Activated T-helper 1 cell treated with anti-CD3 and anti-CD28 coated beads, Interleukin-12 subunit alpha, Interleukin-12 subunit beta, Interleukin-2, Interleukin-4 antibody, amounts not matched to agents 30 ng/mL and 10 ng/mL and 1 ng/mL, durations not matched to agents 14 hours and 24 hours and 36 hours (primary cell): ENCODE measurements around the gene ATN1. TPM values are rescaled to one million over a fixed set of nuclear protein-coding genes. Genes with fewer than 3 reads are reported as not detected.
A peak's percentile ranks its signal among the peaks of the same experiment; 100 is the strongest.

Source experiments
- DNase-seq: peaks from one replicate; pipeline ENCODE4 v3.0.0; 2021; ENCODE audit warnings: low spot score
- H3K27ac Mint-ChIP-seq: one replicate; pipeline ENCODE4 v1.8.0; 2021; ENCODE audit warnings: mild to moderate bottlenecking, mixed read lengths
- H3K27me3 Mint-ChIP-seq: one replicate; pipeline ENCODE4 v1.8.0; 2022; ENCODE audit warnings: mild to moderate bottlenecking, moderate library complexity, mixed read lengths; ENCODE audit not compliant: insufficient read depth
- H3K36me3 Mint-ChIP-seq: one replicate; pipeline ENCODE4 v1.8.0; 2021; ENCODE audit warnings: low read depth, mixed read lengths
- H3K4me1 Mint-ChIP-seq: one replicate; pipeline ENCODE4 v1.8.0; 2021; ENCODE audit warnings: low read depth, mixed read lengths
- H3K4me3 Mint-ChIP-seq: one replicate; pipeline ENCODE4 v1.8.0; 2021; ENCODE audit warnings: mild to moderate bottlenecking, moderate library complexity, mixed read lengths
- H3K9me3 Mint-ChIP-seq: one replicate; pipeline ENCODE4 v1.8.0; 2021; ENCODE audit warnings: mixed read lengths
- intact Hi-C: fragments of 100-400 bp; cut with micrococcal nuclease; formaldehyde crosslinking; loops from one replicate; pipeline ENCODE4 v1.15.1; 2024
- total RNA-seq: library from RNA; stranded (reverse); gene quantifications from 2 replicates; pipeline ENCODE4 v1.2.3, GENCODE V29; 2022

Gene ATN1
- total RNA-seq, 1 donor from 2014 or later, result 71.2 TPM

DNA sequence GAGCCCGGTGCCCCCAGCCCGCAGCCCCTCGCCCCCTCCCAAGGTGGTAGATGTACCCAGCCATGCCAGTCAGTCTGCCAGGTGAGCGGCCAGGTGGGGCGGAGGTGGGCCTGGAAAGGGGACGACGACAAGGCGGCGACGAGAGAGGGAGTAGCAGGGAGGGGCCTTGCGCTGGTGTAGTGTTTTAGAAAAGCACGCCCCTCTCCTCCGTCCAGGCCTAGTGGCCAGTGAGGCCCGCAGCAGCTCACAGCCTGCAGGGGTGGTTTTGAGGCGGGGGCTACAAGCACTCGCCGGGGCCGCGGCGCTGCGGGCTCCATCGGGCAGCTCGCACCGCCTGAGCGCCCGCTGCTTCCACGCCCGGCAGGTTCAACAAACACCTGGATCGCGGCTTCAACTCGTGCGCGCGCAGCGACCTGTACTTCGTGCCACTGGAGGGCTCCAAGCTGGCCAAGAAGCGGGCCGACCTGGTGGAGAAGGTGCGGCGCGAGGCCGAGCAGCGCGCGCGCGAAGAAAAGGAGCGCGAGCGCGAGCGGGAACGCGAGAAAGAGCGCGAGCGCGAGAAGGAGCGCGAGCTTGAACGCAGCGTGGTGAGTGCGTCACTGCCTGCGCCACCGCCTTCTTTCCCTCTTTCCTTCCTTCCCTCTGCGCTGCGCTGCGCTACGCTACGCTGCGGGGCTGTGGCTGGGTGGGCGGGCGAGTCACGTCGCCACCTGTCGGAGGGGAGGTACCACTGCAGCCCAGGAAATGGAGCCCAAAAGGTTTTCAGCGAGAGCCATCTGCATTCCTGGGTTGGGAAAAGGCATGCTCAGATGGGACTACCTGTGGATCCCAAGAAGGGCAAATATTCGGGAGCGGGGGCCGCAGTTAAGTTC, 10.0 kb downstream of the ATN1 start:
- peaks cover 59% of the 10 kb centered on the region for H3K4me1 Mint-ChIP-seq

DNA sequence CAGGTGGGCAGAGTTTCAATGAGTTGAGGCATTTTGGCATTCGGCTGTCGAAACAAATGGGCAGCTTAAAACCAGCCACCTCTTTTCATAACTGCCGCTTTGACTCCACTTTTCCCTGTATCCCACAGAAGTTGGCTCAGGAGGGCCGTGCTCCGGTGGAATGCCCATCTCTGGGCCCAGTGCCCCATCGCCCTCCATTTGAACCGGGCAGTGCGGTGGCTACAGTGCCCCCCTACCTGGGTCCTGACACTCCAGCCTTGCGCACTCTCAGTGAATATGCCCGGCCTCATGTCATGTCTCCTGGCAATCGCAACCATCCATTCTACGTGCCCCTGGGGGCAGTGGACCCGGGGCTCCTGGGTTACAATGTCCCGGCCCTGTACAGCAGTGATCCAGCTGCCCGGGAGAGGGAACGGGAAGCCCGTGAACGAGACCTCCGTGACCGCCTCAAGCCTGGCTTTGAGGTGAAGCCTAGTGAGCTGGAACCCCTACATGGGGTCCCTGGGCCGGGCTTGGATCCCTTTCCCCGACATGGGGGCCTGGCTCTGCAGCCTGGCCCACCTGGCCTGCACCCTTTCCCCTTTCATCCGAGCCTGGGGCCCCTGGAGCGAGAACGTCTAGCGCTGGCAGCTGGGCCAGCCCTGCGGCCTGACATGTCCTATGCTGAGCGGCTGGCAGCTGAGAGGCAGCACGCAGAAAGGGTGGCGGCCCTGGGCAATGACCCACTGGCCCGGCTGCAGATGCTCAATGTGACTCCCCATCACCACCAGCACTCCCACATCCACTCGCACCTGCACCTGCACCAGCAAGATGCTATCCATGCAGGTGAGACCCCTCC, 10.8 kb downstream of the ATN1 start:
- H3K27me3 Mint-ChIP-seq, result no peaks in the 10 kb centered on the region
- intact Hi-C loops, result loop anchor here (1.0 kb wide), 8 partner anchors 8 to 275 kb away; partner anchors contain the start of genes EMG1, ING4, LRRC23 and PHB2
- H3K4me1 Mint-ChIP-seq, result peaks cover 61% of the 10 kb centered on the region
- no peak for DNase-seq
- peak overlapping the region; percentile 98 for H3K27ac Mint-ChIP-seq
- peaks cover 43% of the 10 kb centered on the region for H3K36me3 Mint-ChIP-seq
- H3K9me3 Mint-ChIP-seq, result no peaks in the 10 kb centered on the region
- H3K4me3 Mint-ChIP-seq, result peak overlapping the region; percentile 88

More for the DNA sequence above, 10.0 kb downstream of the ATN1 start:
- no peaks in the 10 kb centered on the region for H3K9me3 Mint-ChIP-seq
- peak; percentile 91 for DNase-seq
- no peaks in the 10 kb centered on the region for H3K27me3 Mint-ChIP-seq
- peaks cover 46% of the 10 kb centered on the region for H3K36me3 Mint-ChIP-seq
- intact Hi-C loops, result loop anchor here (1.0 kb wide), 8 partner anchors 9 to 274 kb away; partner anchors contain the start of genes EMG1, ING4, LRRC23 and PHB2
- peak overlapping the region; percentile 88 for H3K4me3 Mint-ChIP-seq
- H3K27ac Mint-ChIP-seq, result peak overlapping the region; percentile 98

DNA sequence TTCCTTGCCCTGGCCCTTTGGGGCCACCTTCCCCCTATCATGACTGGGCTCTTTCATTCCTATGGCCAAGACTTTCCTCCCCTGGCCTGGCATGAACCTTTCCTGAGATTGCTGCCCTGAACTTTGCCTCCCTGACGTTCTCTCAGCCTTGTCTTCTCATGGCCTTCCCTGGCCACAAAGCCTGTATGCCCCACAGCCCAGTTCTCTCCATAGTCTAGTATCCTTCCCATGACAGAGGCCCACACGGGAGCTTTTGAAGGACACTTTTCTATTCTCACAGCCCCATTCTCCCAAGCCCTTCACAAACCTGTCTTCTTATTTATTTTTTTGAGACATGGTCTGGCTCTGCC, 11.4 kb downstream of the ATN1 start:
- Mint-ChIP-seq H3K9me3 (no peaks in the 10 kb centered on the region), H3K27ac (peak overlapping the region; percentile 81), H3K4me3 (peak overlapping the region; percentile 57), H3K4me1 (peaks cover 59% of the 10 kb centered on the region), H3K36me3 (peaks cover 39% of the 10 kb centered on the region), H3K27me3 (no peaks in the 10 kb centered on the region)
- no peak for DNase-seq
- intact Hi-C loops, result no loop called here

DNA sequence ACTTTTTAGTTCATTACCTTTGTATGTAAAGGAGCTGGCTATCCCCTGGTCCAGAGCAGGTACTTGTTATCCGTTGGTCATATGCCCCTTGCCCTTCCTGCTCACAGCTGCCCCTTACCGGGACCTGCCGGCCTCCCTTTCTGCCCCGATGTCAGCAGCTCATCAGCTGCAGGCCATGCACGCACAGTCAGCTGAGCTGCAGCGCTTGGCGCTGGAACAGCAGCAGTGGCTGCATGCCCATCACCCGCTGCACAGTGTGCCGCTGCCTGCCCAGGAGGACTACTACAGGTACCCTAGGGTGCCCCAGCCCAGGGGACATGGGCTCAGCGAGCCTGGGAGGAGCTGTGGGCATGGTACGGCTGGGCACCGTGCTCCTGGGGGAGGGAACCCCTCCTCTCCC, 13.5 kb downstream of the ATN1 start:
- Mint-ChIP-seq H3K4me3 (no peak overlapping the region), H3K4me1 (peaks cover 60% of the 10 kb centered on the region), H3K27ac (no peak overlapping the region), H3K27me3 (no peaks in the 10 kb centered on the region), H3K36me3 (peaks cover 25% of the 10 kb centered on the region), H3K9me3 (no peaks in the 10 kb centered on the region)
- intact Hi-C loops, result loop anchor here (5.0 to 10.0 kb wide), 2 partner anchors 406 to 469 kb away; partner anchors contain the start of genes GAPDH and VAMP1
- no peak for DNase-seq

DNA sequence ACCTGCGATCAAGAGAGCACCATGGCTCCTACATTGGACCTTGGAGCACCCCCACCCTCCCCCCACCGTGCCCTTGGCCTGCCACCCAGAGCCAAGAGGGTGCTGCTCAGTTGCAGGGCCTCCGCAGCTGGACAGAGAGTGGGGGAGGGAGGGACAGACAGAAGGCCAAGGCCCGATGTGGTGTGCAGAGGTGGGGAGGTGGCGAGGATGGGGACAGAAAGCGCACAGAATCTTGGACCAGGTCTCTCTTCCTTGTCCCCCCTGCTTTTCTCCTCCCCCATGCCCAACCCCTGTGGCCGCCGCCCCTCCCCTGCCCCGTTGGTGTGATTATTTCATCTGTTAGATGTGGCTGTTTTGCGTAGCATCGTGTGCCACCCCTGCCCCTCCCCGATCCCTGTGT, 14.0 kb downstream of the ATN1 start:
- Mint-ChIP-seq H3K27me3 (no peaks in the 10 kb centered on the region), H3K9me3 (no peaks in the 10 kb centered on the region), H3K36me3 (peaks cover 21% of the 10 kb centered on the region), H3K4me1 (peaks cover 57% of the 10 kb centered on the region), H3K4me3 (no peak overlapping the region), H3K27ac (no peak overlapping the region)
- intact Hi-C loops, result loop anchor here (2.0 to 10.0 kb wide), 3 partner anchors 51 to 469 kb away; partner anchors contain the start of genes GAPDH and VAMP1
- no peak for DNase-seq

DNA sequence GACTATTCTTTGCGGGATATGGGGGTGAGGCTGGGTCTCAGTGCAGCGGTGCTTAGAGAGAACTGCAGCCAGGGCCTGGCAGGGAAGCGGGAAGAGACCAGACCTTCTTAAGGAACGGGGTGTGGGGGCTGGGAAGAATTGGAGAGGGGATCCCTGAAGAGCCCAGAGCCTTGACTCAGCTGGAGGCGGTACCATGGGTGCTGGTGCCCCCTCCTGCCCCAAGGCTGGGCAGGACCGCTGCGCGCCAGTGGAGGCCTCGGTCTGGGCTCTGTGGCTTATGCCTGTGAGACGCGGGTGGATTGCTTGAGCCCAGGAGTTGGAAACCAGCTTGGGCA, 14.5 kb downstream of the ATN1 start:
- H3K4me3 Mint-ChIP-seq, result no peak overlapping the region
- intact Hi-C loops, result loop anchor here (2.0 to 10.0 kb wide), 3 partner anchors 51 to 470 kb away; partner anchors contain the start of genes GAPDH and VAMP1

DNA sequence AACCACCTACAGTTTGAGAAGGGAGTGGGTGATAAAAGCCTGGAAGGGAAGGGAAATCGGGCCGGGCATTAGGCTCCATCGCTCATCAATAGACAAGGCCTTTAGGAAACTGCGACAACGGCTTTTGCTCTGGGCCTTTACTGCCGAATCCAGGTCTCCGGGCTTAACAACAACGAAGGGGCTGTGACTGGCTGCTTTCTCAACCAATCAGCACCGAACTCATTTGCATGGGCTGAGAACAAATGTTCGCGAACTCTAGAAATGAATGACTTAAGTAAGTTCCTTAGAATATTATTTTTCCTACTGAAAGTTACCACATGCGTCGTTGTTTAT, 15.6 kb downstream of the ATN1 start:
- Mint-ChIP-seq H3K4me3 (peak overlapping the region; percentile 96), H3K27ac (peak overlapping the region; percentile 93), H3K27me3 (no peaks in the 10 kb centered on the region), H3K36me3 (peaks cover 25% of the 10 kb centered on the region), H3K9me3 (no peaks in the 10 kb centered on the region), H3K4me1 (peaks cover 65% of the 10 kb centered on the region)
- DNase-seq, result peak; percentile 75
- intact Hi-C loops, result loop anchor here (2.0 to 10.0 kb wide), 3 partner anchors 53 to 471 kb away; partner anchors contain the start of genes GAPDH and VAMP1

More for the DNA sequence above, 14.5 kb downstream of the ATN1 start:
- peaks cover 22% of the 10 kb centered on the region for H3K36me3 Mint-ChIP-seq
- peaks cover 60% of the 10 kb centered on the region for H3K4me1 Mint-ChIP-seq
- no peak for DNase-seq
- H3K27ac Mint-ChIP-seq, result peak overlapping the region; percentile 93
- no peaks in the 10 kb centered on the region for H3K27me3 Mint-ChIP-seq
- no peaks in the 10 kb centered on the region for H3K9me3 Mint-ChIP-seq

DNA sequence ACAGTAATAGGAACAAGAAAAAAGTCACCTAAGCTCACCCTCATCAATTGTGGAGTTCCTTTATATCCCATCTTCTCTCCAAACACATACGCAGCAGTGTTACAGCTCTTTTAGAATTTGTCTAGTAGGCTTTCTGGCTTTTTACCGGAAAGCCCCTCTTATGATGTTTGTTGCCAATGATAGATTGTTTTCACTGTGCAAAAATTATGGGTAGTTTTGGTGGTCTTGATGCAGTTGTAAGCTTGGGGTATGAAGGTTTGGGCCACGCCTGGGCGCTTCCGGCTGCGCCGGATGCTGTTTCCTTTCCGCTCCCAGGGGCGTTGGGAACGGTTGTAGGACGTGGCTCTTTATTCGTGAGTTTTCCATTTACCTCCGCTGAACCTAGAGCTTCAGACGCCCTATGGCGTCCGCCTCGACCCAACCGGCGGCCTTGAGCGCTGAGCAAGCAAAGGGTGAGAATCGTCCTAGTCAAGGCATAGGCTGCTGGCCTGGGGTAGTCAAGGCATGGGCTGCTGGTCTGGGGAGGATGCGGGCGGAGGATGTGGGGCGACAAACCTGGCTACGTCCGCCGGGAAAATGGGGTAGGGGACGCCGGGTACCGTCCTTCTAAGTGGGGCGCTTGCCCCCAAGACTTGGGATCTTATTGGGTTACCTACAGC, 16.1 kb downstream of the ATN1 start, which contains the start of the genes C12orf57 and RNU7-1:
Gene C12orf57 (plus strand): TSS at position 301 of the 659 bp plus-strand sequence. CDS start 100 bp downstream, at position 401.
Gene RNU7-1 (plus strand): TSS at position 95 of the 659 bp plus-strand sequence.
- peak within 1 kb of the TSS; percentile 96 for H3K4me3 Mint-ChIP-seq
- intact Hi-C loops, result loop anchor here (1.0 to 10.0 kb wide), 11 partner anchors 9 to 472 kb away; partner anchors contain the start of genes C1R, C1RL, EMG1 and GAPDH
- DNase-seq, result peak; percentile 78
- peak within 1 kb of the TSS; percentile 93 for H3K27ac Mint-ChIP-seq
- H3K9me3 Mint-ChIP-seq, result no peaks in the 10 kb centered on the region
- peaks cover 69% of the 10 kb centered on the region for H3K4me1 Mint-ChIP-seq
- peaks cover 25% of the 10 kb centered on the region for H3K36me3 Mint-ChIP-seq
- H3K27me3 Mint-ChIP-seq, result no peaks in the 10 kb centered on the region

DNA sequence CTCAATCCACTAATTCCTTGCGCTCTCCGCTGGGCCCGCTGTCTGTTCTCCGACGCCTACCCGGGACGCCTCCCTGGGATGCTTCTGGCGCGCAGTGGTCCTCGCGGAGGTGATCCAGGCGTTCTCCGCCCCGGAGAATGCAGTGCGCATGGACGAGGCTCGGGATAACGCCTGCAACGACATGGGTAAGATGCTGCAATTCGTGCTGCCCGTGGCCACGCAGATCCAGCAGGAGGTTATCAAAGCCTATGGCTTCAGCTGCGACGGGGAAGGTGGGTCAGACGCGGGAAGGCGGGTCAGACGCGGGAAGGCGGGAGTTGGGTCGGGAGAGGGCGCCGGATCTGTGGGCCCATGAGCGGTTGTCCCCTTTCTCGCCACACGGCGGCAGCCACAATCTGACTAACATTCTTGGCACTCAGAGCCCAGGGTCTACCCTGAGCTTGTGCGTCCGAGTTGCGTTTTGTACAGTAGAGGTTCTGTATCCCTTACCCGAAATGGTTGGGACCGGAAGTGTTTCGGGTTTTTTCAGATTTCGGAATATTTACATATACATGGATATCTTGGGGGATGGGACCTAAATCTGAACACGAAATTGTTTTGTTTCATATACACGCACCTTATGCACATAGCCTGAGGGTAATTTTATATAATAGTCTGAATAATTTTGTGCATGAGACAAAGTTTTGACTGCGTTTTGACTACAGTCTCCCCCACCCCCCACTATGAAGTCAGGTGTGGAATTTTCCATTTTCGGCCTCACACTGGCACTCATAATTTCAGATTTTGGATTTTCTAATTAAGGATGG, 16.8 kb downstream of the ATN1 start:
- peaks cover 18% of the 10 kb centered on the region for H3K36me3 Mint-ChIP-seq
- H3K27me3 Mint-ChIP-seq, result no peaks in the 10 kb centered on the region
- H3K4me1 Mint-ChIP-seq, result peaks cover 71% of the 10 kb centered on the region

DNA sequence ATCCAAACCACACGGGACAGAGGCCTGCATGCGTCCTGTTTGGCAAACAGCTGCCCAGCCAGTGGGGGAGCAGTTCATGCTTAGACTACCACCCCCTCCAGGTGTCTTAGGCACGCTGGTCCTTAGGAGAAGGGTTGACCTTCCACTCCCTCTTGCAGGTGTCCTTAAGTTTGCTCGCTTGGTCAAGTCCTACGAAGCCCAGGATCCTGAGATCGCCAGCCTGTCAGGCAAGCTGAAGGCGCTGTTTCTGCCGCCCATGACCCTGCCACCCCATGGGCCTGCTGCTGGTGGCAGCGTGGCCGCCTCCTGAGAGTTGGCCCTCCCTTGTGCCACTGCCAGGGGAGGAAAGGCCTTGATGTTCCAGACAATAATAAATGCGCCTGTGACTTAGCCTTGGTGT, 17.9 kb downstream of the ATN1 start:
- Mint-ChIP-seq H3K36me3 (peaks cover 14% of the 10 kb centered on the region), H3K4me1 (peaks cover 81% of the 10 kb centered on the region), H3K27me3 (no peaks in the 10 kb centered on the region), H3K27ac (peak overlapping the region; percentile 95), H3K4me3 (peak overlapping the region; percentile 96), H3K9me3 (no peaks in the 10 kb centered on the region)
- no peak for DNase-seq
- intact Hi-C loops, result loop anchor here (1.0 to 10.0 kb wide), 2 partner anchors 7 to 411 kb away; partner anchors contain the start of gene GAPDH

More for the DNA sequence above, 16.8 kb downstream of the ATN1 start:
- peak; percentile 84 for DNase-seq
- Mint-ChIP-seq H3K27ac (peak overlapping the region; percentile 95), H3K4me3 (peak overlapping the region; percentile 96), H3K9me3 (no peaks in the 10 kb centered on the region)
- intact Hi-C loops, result loop anchor here (1.0 to 10.0 kb wide), 10 partner anchors 9 to 472 kb away; partner anchors contain the start of genes C1R, C1RL, EMG1 and GAPDH
